ENCODE data around the gene ARL5C.
"Not testable (repeated sequence)": the region's sequence is repeated elsewhere in the genome, so short reads cannot be mapped to it uniquely, and the experiment has no call there.

Gene ARL5C

DNA sequence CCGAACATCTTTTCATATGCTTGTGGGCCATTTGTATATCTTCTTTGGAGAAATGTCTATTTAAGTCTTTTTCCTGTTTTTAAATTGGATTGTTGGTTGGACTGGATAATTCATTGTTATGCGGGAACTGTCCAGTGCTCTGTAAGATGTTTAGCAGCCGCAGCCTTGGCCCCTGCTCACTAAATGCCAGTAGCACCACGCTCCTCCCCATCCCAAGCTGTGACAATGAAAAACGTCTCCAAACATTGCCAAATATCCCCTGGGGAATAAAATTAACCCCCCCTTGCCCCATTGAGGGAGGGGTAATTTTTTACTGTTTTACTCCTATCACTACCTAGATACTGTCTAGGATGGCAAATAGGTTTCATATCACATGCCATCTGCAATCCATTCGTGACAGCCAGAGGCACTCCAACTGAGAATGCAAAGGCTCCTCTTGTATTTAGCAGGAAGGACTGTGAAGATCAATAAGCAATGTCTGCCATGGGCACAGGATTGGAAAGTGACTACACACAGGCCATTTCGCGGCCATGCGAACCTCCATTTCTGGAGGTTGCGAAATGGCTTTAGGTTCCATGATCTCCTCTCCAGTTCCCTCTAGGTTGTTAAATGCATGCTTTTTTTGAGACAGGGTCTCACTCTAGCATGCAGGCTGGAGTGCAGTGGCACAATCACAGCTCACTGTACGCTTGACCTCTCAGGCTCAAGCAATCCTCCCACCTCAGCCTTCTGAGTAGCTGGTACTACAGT, 23.9 kb downstream of the ARL5C start:
- no peak for DNase-seq (ENCODE audit: low read depth in 2 of 2, low spot score in 1 of 2)

DNA sequence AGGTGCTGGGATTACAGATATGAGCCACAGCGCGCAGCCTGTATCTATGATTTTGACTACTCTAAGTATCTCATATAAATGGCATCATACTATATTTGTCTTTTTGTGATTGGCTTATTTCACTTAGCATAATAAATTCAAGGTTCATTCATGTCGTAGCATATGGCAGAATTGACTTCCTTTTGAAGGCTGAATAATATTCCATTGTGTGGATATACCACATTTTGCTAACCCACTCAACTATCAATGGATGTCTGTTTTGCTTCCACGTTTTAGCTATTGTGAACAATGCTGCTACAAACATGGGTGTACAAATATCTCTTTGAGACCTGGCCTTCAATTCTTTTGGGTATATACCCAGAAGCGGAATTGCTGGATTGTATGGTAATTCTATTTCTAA, 24.7 kb downstream of the ARL5C start:
- DNase-seq (ENCODE audit: low read depth in 2 of 2, low spot score in 1 of 2), result no peak

DNA sequence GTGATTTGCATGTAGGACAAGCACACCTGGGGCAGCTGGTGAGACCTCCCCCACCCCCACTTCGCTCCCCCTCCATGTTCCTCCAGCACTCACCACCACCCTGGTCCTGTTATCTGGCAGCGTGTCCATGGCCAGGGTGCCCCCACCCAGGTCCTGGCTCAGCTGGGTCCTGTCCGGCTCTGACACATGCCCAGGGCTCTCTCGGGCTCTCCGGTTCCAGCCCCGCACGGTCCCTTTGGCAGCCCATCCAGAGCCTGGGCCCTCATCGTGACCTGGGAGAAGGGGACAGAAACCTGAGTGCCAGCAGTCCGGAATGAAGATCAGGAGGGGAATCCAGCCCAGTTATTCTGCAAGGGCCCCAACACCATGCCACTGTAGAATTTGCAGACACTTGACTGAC, 26.4 kb downstream of the ARL5C start:
- no peak for DNase-seq (ENCODE audit: low read depth in 2 of 2, low spot score in 1 of 2)

DNA sequence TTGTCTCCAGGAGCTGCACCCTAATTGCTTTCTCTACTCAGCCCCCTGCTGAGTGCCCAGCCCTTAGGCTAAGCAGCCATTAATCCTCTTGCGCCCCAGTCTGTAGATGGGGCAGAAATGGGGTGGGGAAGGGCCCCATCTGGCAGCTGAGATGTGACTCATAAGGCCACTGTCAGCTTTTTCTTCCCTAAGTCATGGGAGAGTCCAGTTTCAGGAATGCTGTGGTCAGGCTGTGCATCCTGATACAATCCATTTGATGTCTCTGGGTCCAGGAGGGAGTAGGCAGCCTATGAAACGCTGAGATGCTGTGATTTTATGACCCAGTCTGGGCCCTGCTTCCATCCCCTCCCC, 26.8 kb downstream of the ARL5C start:
- DNase-seq (ENCODE audit: low read depth in 2 of 2, low spot score in 1 of 2), result no peak

DNA sequence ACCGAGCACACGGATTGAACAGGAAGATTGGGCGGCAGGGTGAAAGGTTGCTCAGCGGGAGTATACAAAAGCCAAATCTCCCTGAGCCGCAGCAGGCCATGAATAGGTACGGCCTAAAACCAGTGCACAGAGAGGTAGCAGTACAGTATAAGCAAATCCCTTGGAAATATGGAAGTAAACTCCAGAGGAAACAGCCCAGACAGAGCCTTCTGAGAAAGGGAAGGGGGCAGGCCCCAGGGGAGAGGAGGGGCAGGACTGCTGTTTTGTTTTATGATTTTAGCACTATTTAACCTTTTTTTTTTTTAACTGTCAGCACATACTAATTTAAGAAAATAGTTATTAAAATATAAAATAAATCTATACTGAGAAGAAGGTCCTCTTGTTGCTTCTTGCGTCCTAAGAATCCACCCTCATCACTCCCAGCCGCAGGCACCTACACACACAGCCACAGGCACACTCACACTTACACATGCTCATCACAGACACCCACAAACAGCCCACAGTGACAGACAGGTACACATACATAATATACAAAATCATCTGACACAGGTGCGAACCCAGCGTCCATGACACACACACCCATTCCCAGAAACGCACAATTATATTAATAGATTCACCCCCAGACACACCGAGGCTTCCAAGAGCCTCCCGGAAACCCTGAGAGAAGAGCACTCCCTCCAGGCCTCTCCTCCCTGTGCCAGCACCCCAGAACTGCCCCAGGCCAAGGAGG, 27.4 kb downstream of the ARL5C start:
- no peak for DNase-seq (ENCODE audit: low read depth in 2 of 2, low spot score in 1 of 2)

DNA sequence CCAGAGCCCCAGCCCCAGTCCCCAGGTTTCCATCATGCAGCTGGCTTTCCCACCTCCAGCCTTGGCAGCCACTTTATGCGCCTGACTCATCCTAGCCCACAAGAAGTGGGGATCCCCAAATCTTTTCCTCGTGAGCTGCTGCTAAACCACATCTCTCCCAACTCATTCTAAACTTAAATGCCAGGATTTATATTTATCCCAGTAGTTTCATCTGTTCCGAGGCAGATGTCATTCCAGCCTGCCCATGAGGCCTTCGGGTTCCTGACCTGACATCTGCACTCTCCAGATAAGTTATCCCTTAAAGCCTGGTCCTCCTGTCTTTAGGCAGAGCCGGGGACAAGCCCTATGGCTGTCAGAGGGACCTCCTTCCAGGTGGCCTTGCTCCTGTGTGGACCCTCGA, 31.1 kb downstream of the ARL5C start:
- no peak for DNase-seq (ENCODE audit: low read depth in 2 of 2, low spot score in 1 of 2)

DNA sequence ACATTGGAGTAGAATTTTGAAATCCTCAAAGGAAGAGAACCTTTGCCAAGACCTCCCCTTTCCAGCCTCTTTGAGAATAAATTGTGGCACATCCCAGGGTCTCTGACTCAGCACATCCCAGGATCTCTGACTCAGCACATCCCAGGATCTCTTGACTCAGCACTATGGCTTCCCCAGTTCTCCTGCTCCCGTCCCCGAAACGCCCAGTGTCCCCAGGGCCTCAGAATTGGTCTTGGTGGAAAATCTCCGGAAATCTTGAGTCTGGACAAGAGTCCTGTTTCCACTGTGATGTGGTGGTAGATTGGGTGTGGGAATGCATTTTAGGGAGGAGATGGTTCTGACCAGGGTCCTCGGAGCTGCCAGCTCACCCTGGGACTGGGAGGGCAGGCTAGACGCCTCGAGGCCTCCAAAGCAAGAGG, 33.8 kb downstream of the ARL5C start:
- no peak for DNase-seq (ENCODE audit: low read depth in 2 of 2, low spot score in 1 of 2)

DNA sequence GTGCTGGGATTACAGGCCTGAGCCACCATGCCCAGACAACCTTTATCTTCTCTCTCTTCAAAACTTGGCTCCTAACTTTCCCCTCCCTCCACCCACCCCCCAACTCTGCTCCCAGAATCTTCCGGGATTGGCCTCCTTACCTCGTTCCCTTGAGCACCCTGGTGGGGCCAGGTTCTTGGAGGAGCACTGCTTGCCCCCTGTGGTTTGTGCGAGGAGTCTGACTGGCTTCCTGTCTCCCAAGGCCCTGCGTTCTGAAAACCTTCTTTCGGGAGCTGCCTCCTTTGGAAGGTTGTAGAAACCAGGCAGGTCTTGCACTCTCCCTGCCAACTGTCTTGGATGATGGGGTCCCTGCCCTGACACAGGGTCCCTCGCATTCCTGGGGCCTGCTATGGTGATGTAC, 34.3 kb downstream of the ARL5C start:
- DNase-seq (ENCODE audit: low read depth in 2 of 2, low spot score in 1 of 2), result no peak

DNA sequence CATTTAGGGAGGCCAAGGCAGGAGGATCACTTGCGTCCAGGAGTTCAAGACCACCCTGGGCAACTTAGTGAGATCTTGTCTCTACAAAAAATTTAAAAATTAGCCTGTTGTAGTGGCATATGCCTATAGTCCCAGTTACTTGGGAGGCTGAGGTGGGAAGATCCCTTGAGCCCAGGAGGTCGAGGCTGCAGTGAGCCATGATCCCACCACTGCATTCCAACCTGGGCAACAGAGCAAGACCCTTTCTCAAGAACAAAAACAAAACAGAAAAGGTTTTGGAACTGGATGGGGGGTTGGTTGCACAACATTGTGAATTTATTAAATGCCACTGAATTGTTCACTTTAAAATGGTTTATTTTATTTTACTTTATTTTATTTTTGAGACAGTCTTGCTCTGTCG, 35.8 kb downstream of the ARL5C start:
- DNase-seq (ENCODE audit: low read depth in 2 of 2, low spot score in 1 of 2), result no peak

DNA sequence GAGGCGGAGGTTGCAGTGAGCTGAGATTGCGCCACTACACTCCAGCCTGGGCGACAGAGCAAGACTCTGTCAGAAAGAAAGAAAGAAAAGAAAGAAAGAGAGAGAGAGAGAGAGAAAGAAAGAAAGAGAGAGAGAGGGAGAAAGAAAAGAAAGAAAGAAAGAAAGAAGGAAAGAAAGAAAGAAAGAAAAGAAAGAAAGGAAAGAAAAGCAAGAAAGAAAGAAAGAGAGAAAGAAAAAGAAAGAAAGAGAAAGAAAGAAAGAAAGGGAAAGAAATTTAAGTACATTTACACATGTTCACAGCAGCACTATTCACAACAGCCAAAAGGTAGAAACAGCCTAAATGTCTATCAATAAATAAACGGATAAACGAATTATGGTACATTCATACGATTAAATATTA, 36.4 kb downstream of the ARL5C start:
- DNase-seq (ENCODE audit: low read depth in 2 of 2, low spot score in 1 of 2), result not testable (repeated sequence)

DNA sequence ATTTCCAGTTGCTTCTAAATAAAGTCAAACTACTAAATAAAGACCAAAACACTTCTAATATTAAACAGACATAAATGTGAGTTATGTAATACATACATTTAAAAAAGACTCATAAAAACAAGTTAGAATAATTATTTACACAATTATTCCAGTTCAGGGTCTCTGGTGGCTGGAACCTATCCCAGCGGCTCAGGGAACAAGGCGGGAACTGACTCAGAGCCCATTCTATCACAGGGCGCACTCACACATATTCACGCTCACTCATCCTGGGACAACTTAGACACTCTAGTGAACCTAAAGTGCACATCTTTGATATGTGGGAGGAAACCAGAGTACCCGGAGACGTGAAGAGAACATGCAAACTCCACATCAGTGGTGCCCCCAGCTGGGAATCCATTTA, 39.5 kb downstream of the ARL5C start:
- no peak for DNase-seq (ENCODE audit: low read depth in 2 of 2, low spot score in 1 of 2)

DNA sequence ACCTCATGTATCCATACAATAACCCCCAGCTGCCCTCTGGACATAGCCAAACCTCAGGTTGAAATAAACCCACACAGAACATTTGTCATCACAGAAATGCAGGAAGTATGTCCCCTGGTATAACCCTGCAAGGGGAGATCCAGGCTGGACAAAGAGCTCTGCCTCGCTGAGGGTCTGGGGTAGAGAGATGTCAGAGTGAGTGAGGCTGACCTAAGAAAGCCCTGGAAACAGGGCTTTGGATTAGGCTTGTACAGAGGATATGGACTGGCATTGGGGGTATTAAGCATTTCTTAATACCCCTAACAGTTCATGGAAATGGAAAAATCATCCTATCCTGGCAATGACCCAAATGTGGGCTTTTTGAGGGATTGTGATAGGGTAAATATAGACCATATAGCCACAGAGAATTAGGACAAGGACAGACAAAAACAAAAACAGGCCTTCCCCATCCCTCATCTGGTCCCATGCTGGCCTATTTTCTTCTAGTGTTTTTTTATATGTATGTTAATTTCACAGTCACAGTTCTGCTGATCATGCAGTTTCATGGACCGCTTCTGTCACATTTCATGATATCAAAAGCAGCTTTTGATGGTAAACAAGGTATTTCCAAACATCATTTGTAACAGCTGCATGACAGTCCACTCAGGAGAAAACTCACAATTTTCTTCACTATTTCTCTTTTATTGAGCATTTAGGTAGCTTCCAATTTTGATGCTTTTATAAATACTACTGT, 40.7 kb downstream of the ARL5C start:
- DNase-seq (ENCODE audit: low read depth in 2 of 2, low spot score in 1 of 2), result no peak

DNA sequence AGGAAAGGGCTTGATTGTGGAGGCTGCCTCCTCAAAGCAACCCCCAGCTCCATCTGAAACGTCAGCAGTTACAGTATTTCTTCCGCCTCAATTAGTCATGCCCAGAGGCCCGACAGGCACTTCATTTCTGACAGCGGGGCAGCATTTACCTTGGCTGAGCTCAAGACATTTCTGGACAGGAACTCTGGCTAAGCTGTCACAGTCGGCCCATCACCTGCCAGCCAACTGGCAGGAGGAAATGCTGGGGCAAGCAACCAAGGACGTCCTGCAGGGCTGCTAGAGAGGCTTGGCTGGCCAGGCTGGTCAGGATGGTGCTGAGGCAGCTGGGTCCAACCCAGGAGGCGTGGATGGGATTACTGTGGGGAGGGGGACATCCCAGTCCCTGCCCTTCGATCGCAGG, 42.3 kb downstream of the ARL5C start:
- no peak for DNase-seq (ENCODE audit: low read depth in 2 of 2, low spot score in 1 of 2)

DNA sequence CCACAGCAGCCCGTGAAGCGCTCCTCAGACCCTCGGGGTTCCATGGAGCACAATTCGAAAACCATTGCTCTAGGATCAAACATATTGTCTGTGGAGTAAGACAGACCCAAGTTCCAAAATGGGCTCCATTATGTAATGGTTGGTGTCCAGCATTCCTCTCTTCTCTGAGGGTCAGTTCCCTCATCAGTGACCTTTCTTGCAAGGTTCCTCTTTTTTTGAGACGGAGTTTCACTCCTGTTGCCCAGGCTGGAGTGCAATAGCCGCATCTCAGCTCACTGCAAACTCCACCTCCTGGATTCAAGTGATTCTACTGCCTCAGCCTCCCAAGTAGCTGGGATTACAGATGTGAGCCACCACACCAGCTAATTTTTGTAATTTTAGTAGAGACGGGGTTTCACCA, 43.0 kb downstream of the ARL5C start:
- no peak for DNase-seq (ENCODE audit: low read depth in 2 of 2, low spot score in 1 of 2)

DNA sequence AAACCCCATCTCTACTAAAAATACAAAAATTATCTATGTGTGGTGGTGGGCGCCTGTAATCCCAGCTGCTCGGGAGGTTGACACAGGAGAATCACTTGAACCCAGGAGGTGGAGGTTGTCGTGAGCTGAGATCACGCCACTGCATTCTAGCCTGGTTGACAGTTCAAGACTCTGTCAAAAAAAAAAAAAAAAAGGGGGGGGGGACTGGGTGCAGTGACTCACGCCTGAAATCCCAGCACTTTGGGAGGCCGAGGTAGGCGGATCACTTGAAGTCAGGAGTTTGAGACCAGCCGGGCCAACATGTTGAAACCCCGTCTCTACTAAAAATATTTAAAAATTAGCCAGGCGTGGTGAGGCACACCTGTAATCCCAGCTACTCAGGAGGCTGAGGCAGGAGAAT, 44.0 kb downstream of the ARL5C start:
- not testable (repeated sequence) for DNase-seq (ENCODE audit: low read depth in 2 of 2, low spot score in 1 of 2)

DNA sequence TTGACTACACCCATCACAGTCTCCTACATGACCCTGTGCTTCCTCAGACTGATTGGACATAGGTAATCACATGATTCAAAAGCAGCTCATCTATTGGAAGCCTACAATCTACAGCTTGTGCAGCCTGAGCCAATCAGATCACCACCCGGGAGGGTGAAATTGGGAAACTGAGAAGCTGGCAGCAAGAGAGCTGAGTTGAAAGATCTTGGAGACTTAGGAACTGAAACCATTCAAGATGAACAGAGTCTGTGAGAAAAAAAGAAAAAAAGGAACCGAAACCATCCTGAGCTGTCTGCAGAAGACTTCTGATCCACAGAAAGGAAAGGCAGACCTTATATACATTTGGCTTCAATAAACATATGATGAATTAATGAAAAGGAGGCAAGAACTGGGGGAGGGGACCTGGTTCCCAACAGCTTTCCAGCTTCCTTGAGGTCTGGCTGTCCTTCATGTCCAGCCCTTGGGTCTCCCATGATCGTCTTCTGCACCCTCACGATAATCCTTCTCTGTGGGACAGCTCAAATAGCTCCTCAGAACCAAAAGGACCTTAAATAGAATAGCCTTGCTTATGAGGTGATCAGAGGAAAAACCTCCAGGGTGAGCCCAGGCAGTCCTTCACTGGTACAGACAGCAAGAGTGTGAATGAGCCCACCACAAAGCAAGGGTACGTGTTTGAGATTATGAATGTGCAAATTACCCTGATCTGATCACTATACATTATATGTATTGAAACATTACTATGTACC, 47.1 kb downstream of the ARL5C start:
- no peak for DNase-seq (ENCODE audit: low read depth in 2 of 2, low spot score in 1 of 2)

DNA sequence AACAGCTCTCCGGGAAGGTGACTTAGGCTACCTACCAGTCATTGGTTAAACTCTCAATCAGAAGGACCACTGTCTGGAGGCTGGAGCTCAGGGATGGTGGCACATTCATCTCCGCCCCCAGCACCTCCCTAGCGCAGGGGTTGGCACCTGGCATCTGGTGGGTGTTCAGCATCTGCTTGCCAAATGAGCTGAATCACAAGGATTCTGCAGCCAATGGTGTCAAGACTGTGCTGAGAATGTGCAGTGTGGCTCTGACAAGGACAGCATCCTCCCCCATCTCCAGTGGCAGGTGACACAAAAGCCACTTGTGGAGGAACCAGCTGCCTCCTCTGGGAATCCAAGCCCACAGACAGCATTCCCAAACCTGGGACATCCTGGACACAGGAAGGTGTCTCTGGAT, 49.7 kb downstream of the ARL5C start:
- DNase-seq (ENCODE audit: low read depth in 2 of 2, low spot score in 1 of 2), result no peak

DNA sequence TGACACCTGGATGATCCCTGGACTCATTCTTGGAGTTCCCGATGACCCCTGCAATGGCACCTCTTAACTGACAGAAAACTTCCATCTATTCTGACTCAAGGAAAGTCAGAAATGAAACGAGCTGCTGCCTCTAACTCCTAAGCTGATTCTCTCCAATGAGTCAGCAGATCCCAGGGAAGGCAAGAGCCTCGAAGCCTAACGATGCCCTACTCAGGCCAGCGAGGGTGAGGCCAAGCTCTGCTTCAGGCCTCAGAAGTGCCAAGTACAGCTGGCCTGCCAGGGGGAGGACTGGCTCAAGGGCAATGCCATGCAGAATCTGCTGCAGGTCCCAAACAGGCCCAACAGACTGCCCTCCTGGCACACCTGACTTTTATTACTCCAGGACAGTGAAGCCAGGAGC, 50.8 kb downstream of the ARL5C start:
- no peak for DNase-seq (ENCODE audit: low read depth in 2 of 2, low spot score in 1 of 2)

DNA sequence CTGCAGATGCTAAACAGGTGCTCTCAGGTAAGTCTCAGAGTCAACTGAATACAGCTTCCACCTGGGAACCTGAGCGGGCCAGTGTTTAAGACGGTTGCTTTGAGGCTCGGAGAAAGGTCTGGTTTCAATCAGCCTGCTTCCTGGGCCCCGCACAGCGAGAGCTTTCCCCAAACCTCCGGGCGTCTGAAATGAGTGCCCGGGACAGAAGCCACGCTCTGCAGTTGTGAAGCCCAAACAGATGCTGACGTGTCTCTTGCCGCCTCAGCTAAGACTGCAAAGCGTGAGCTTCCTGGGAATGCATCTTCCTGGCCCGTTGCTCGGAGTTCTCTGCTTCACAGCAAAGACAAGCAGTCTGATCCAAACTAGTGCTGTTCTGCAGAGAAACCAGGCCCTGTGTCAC, 51.2 kb downstream of the ARL5C start:
- DNase-seq (ENCODE audit: low read depth in 2 of 2, low spot score in 1 of 2), result no peak

DNA sequence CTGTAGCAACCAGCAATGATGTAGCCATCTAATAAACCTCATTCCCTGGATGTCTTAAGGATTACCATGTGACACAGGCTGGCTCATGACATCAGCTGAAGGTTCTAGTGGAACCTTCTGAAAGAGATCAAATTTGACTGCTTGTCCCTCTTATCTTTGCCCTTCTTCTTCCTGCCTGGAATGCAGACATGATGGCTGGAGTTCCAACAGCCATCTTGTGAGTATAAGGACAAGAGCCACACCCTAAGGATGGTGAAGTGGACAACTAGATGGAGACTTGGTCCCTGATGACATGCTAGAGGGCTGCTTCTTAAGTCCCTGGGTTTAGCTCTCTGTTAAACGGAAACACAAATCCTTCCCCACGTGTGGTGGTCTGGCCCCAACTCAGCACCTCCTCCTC, 52.1 kb downstream of the ARL5C start:
- no peak for DNase-seq (ENCODE audit: low read depth in 2 of 2, low spot score in 1 of 2)

DNA sequence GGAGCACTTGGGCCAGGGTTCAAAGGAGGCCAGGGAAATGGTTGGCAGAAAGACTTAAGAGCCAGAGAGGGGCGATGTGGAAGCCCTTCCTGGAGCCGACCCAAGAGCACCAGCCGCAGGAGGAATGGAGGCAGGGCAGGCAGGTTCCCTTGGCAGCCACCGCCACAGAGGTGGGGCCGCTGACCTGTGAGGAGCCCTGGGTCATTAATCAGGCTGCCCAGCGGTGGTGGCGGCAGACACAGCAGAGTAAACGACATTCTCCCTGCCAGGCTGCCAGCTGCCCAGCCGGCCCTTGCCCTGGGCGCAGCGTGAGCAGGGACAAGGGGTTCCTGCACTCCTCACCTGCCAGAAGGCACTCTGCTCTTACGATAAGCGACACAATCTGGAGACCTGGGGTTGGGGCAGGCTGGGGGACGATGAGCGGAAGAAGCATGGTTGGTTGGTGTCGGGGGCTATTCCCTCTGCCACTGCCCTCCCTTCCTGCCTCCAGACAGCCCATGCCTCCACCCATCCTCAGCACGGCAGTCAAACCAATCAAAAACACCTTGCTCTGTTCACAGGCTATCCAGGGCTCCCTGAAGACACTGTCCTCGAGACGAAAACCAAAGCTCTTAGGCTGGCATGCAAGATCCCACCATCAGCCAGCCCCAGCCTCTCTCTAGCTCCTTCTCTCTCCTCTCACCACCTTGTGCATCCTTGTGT, 55.4 kb downstream of the ARL5C start:
- DNase-seq (ENCODE audit: low read depth in 2 of 2, low spot score in 1 of 2), result no peak
